K562 (cell line): Measurements from ENCODE around the gene RORC. TPM values are rescaled to one million over a fixed set of nuclear protein-coding genes. Genes with fewer than 3 reads are reported as not detected.

ENCODE experiments used
- ATAC-seq: fragments of 200-7000 bp; cut with Tn5 transposase; 3 replicates; pipeline ENCODE4 v1.9.1; 2020; ENCODE audit warnings: moderate library complexity
- BruUV-seq: library from RNA; stranded (reverse); fragments of 400-500 nt; replicated peaks from 2 replicates; lab custom pipeline; 2021; lab: Mats Ljungman, UMichigan
- CTCF ChIA-PET: fragments of 300-600 bp; formaldehyde crosslinking; extraction: SDS; loops from one replicate; lab custom pipeline; 2021; ENCODE audit warnings: low intra/inter-chr PET ratio; lab: Yijun Ruan, JAX
- POLR2A ChIA-PET: fragments of 300-600, 350-650 bp; sonication (Branson Sonifier 250); formaldehyde crosslinking; extraction: SDS; loops from one replicate; lab custom pipeline; 2021; ENCODE audit warnings: antibody characterized with exemption, inconsistent platforms; lab: Yijun Ruan, JAX
- DNase-seq, 4 experiments: peaks; one replicate each; pipeline versions ENCODE4 v3.0.0 to v3.0.0-alpha.2; 2011 to 2018; ENCODE audit warnings: low spot score in 3 of 4, mixed read lengths in 3 of 4; ENCODE audit errors: extremely low read depth in 1 of 4
- FAIRE-seq: peaks from 2 replicates; lab custom pipeline; 2011; peaks lifted over from hg19 to GRCh38; lab: Jason Lieb, UNC
- H2AFZ ChIP-seq: 2 replicates; pipeline ENCODE4 v1.6.0; 2011; ENCODE audit warnings: low read depth, low read length, control low read depth, inconsistent platforms
- H3K27ac ChIP-seq: fragments of 200-600 bp; 3 replicates; pipeline ENCODE4 v1.8.0; 2011; ENCODE audit warnings: low read depth, mild to moderate bottlenecking, control low read depth, inconsistent platforms, low read length, moderate library complexity, mixed read lengths; ENCODE audit errors: extremely low read depth
- H3K27me3 ChIP-seq, 2 experiments: fragments of 300-600 bp in 1 of 2; 2 replicates in 1 of 2; 3 replicates in 1 of 2; pipeline versions ENCODE4 v1.6.0 to v1.8.0; 2011; ENCODE audit warnings: inconsistent platforms in 2 of 2, low read length in 2 of 2, mild to moderate bottlenecking in 1 of 2, mixed read lengths in 1 of 2, moderate library complexity in 1 of 2; ENCODE audit not compliant: control insufficient read depth in 2 of 2, insufficient read depth in 2 of 2
- H3K36me3 ChIP-seq: fragments of 300-600 bp; 3 replicates; pipeline ENCODE4 v1.8.0; 2011; ENCODE audit warnings: mild to moderate bottlenecking, low read length, inconsistent platforms; ENCODE audit not compliant: control insufficient read depth, insufficient read depth
- H3K4me1 ChIP-seq, 2 experiments: fragments of 200-600 bp in 1 of 2; replicated peaks in 1 of 2; 2 replicates in 1 of 2; 3 replicates in 1 of 2; pipeline versions ENCODE4 v1.5.1 to v1.8.0; 2011; ENCODE audit warnings: inconsistent platforms in 2 of 2, low read length in 2 of 2, mild to moderate bottlenecking in 1 of 2, mixed read lengths in 1 of 2, moderate library complexity in 1 of 2; ENCODE audit not compliant: control insufficient read depth in 2 of 2, insufficient read depth in 2 of 2
- H3K4me2 ChIP-seq: 2 replicates; pipeline ENCODE4 v1.6.1; 2011; ENCODE audit warnings: low read length, control low read depth, inconsistent platforms, mixed read lengths; ENCODE audit not compliant: insufficient read depth
- H3K4me3 ChIP-seq: fragments of 200-600 bp; sonication (generic), shearing (Covaris generic); 2 replicates; pipeline ENCODE4 v1.5.1; 2016; ENCODE audit warnings: control low read depth, inconsistent platforms
- H3K79me2 ChIP-seq: fragments of 200-600 bp; 3 replicates; pipeline ENCODE4 v1.8.0; 2011; ENCODE audit warnings: low read length, inconsistent platforms; ENCODE audit not compliant: control insufficient read depth, insufficient read depth
- H3K9ac ChIP-seq, 2 experiments: 2 replicates each; pipeline versions ENCODE4 v1.6.0 to v1.6.1; 2011; ENCODE audit warnings: low read depth in 2 of 2, low read length in 2 of 2, control low read depth in 1 of 2, inconsistent platforms in 1 of 2, mild to moderate bottlenecking in 1 of 2, mixed read lengths in 1 of 2; ENCODE audit not compliant: insufficient read depth in 1 of 2
- H3K9me1 ChIP-seq: one replicate; pipeline ENCODE4 v1.6.0; 2011; ENCODE audit warnings: inconsistent platforms, mild to moderate bottlenecking, low read length, moderate library complexity; ENCODE audit not compliant: control insufficient read depth, insufficient read depth
- H3K9me3 ChIP-seq: replicated peaks from 2 replicates; pipeline ENCODE4 v1.5.1; 2011; ENCODE audit warnings: low read depth, low read length, inconsistent platforms; ENCODE audit not compliant: control insufficient read depth, insufficient read depth
- H4K20me1 ChIP-seq: replicated peaks from 2 replicates; pipeline ENCODE4 v1.6.1; 2011; ENCODE audit warnings: low read length, inconsistent platforms, mixed read lengths; ENCODE audit not compliant: control insufficient read depth, insufficient read depth
- ARID2 ChIP-seq: fragments of 450-650 bp; IDR thresholded peaks from 2 replicates; pipeline ENCODE4 v1.6.1; 2017; ENCODE audit warnings: antibody characterized with exemption, mild to moderate bottlenecking
- BRD4 ChIP-seq: fragments of 200-600 bp; sonication (generic); IDR thresholded peaks from 2 replicates; pipeline ENCODE4 v1.6.1; 2017; ENCODE audit warnings: inconsistent platforms
- COPS2 ChIP-seq: fragments of 450-650 bp; conservative IDR thresholded peaks from 2 replicates; pipeline ENCODE4 v1.6.1; 2016; ENCODE audit warnings: mild to moderate bottlenecking, moderate library complexity
- CREM ChIP-seq: IDR thresholded peaks from 2 replicates; pipeline ENCODE4 v1.6.1; 2014; ENCODE audit warnings: antibody characterized with exemption, low read depth
- GATA2 ChIP-seq: sonication (generic); formaldehyde crosslinking; IDR thresholded peaks from 2 replicates; pipeline ENCODE4 v1.4.0; 2020; ENCODE audit warnings: mild to moderate bottlenecking, missing genetic modification reagents
- GTF2F1 ChIP-seq: IDR thresholded peaks from 2 replicates; pipeline ENCODE4 v1.6.1; 2011; ENCODE audit warnings: low read depth, low read length, improper control_type of control experiment
- JUNB ChIP-seq: fragments of 450-650 bp; formaldehyde crosslinking; conservative IDR thresholded peaks from 2 replicates; pipeline ENCODE4 v1.4.0; 2020; ENCODE audit warnings: mild to moderate bottlenecking
- MAX ChIP-seq: sonication (generic); formaldehyde crosslinking; IDR thresholded peaks from 2 replicates; pipeline ENCODE4 v1.9.0; 2022; ENCODE audit warnings: mild to moderate bottlenecking, missing genetic modification reagents
- MCM7 ChIP-seq, 2 experiments: fragments of 450-650 bp; IDR thresholded peaks; 2 replicates each; pipeline ENCODE4 v1.6.1; 2016 to 2018
- PURB ChIP-seq: sonication (generic); formaldehyde crosslinking; IDR thresholded peaks from 2 replicates; pipeline ENCODE4 v1.9.0; 2021; ENCODE audit warnings: low read depth, mild to moderate bottlenecking, missing genetic modification reagents
- RAD21 ChIP-seq, 2 experiments: fragments of 250-450 bp in 1 of 2; fragments of 450-650 bp in 1 of 2; sonication (Bioruptor Pico) in 1 of 2; formaldehyde crosslinking in 1 of 2; IDR thresholded peaks in 1 of 2; conservative IDR thresholded peaks in 1 of 2; 2 replicates each; pipeline versions ENCODE4 v1.4.0 to v1.8.0; 2020 to 2022; ENCODE audit warnings: mild to moderate bottlenecking in 2 of 2, moderate library complexity in 1 of 2
- SRF ChIP-seq, 2 experiments: fragments of 250-450, 450-650 bp in 1 of 2; sonication (Bioruptor Pico) in 1 of 2; sonication (generic) in 1 of 2; formaldehyde crosslinking; IDR thresholded peaks; 2 replicates each; pipeline versions ENCODE4 v1.5.0 to v1.5.1; 2020 to 2022; ENCODE audit warnings: mild to moderate bottlenecking in 1 of 2, missing genetic modification reagents in 1 of 2
- WGBS: fragments of 100-300 bp; shearing (Covaris generic); methylation state at CpG from one replicate; pipeline ENCODE4 v1.1.6; 2016; ENCODE audit warnings: low coverage, mixed read lengths; ENCODE audit not compliant: insufficient coverage; ENCODE audit errors: missing lambda C conversion rate; 5-methylcytosine and 5-hydroxymethylcytosine counted together
- in situ Hi-C: fragments of 300-500 bp; cut with MboI; formaldehyde crosslinking; loops from 4 replicates; pipeline ENCODE4 v1.15.0; 2018; ENCODE audit warnings: inconsistent platforms, mixed read lengths
- intact Hi-C: fragments of 100-400 bp; cut with micrococcal nuclease; formaldehyde crosslinking; loops from 2 replicates; pipeline ENCODE4 v1.14.2; 2022
- polyA plus RNA-seq, 8 experiments: library from polyadenylated mRNA; depleted of rRNA in 4 of 8; stranded (reverse) in 5 of 8; unstranded in 3 of 8; fragments of >200 nt; fragmentation: Nextera tagmentation in 2 of 8; fragmentation: Illumina TruSeq in 1 of 8; extraction: Ambion mirVana in 2 of 8; extraction: Trizol in 1 of 8; gene quantifications; 2 replicates each; pipeline versions ENCODE4 v1.2.1 to v1.2.3, GENCODE V29; 2011 to 2014; ENCODE audit warnings: inconsistent platforms in 1 of 8, missing spikeins in 1 of 8
- total RNA-seq, 7 experiments: library from RNA; depleted of rRNA in 6 of 7; stranded (reverse); fragments of >200 nt in 6 of 7; fragmentation: Illumina TruSeq in 2 of 7; extraction: Trizol in 2 of 7; gene quantifications; 2 replicates each; pipeline versions ENCODE4 v1.2.1 to v1.2.3, GENCODE V29; 2011 to 2021; ENCODE audit warnings: low replicate concordance in 1 of 7
- TF ChIP-seq, protein P1 (sequence below): sonication (generic); formaldehyde crosslinking; IDR thresholded peaks from 2 replicates; pipeline ENCODE4 v1.8.0; 2023; ENCODE audit warnings: mild to moderate bottlenecking, missing genetic modification reagents

The RORC gene
- total and polyA plus RNA-seq, 9 of the 15 experiments (the other 6 are each of a cell fraction or from before 2014, with no cell fraction given): not detected

DNA sequence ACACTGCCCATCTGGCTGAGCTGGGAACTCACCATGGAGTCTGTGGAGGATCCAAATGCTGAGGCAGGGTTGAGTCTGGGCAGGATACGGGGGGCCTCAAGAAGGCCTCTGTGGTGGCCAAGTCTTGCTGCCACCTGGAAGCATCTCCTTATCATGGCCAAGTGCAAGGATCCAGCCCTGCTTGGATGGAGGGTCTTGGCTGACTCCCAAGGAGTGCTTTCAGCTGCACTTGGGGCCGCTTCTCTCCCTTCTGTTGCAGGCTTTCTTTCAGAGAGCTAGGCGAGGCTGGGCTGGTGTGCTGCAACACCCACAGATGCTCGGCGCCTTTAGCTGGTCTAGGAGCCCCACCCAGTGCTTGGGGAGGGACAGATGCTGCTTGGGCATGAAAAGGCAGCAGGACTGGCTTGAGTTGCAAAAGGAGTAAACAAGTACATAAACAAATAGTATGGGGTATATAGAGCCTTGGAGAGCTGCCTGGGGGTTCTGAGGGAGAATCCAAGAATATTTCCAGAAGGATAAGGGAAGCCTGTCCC lies 21.9 kb upstream of the RORC start, which contains the start of gene THEM5 (continued):
- TF ChIP-seq RAD21 (CRISPR knock-in tag; conservative IDR thresholded peaks at IDR 0.05 in 1 of 2, IDR thresholded peaks at IDR 0.05 in 1 of 2) (peak in 1 of 2 experiments; percentile 44; a peak in 2 of 4 replicates), PURB (CRISPR knock-in tag) (no peak), MCM7 (IDR thresholded peaks at IDR 0.05) (no peak)

DNA sequence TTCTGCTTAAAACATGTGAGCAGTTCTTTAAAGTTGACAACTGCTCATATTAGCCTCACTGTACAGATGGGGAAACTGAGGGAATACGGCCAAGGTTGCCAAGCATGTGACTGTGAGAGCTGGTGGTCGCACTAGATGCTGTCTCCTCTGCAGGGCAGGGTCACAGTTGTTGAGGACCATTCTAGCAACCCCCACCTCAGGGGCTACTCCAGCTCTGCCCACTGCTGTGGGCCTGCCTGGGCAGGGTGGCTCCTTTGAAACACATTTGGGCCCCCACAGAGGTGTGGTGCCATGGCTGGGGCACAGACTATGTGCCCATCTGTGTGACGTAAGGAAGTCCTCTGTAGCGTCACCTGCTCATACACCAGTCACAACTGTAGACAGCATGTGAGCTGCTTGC lies 21.1 kb upstream of the RORC start:
- H3K27ac ChIP-seq: no peak overlapping the region
- in situ Hi-C loops (no loop called here), intact Hi-C loops (no loop called here)
- FAIRE-seq (no peak), DNase-seq (no peak), ATAC-seq (no peak)
- no peaks in the 10 kb centered on the region for H3K9me1 ChIP-seq
- CTCF ChIA-PET: no interaction called here
- H2AFZ ChIP-seq: no peak overlapping the region
- peaks cover 5 to 7% of the 10 kb centered on the region in 2 experiments; a peak in 2 of 5 replicates for H3K4me1 ChIP-seq
- H3K79me2 ChIP-seq: no peaks in the 10 kb centered on the region
- POLR2A ChIA-PET: interaction anchor here (0.6 kb wide), 1 partner anchor 191 kb away, joined by 3 read pairs; no protein-coding TSS in a partner anchor
- 0 out of 2 replicates have a peak, but pooled peaks cover 3% of the 10 kb centered on the region for H4K20me1 ChIP-seq
- no peaks in the 10 kb centered on the region for H3K9me3 ChIP-seq
- H3K4me3 ChIP-seq: no peak overlapping the region
- 0% methylated on average over 4 of the region's 4 CpGs for WGBS
- no peak overlapping the region for H3K4me2 ChIP-seq
- peaks cover 33 to 57% of the 10 kb centered on the region in 2 experiments for H3K27me3 ChIP-seq
- H3K36me3 ChIP-seq: no peaks in the 10 kb centered on the region
- no peak overlapping the region; a peak in 1 of 4 replicates for H3K9ac ChIP-seq
- TF ChIP-seq GTF2F1 (no peak), GATA2 (CRISPR knock-in tag) (no peak), BRD4 (no peak), JUNB (CRISPR knock-in tag) (no peak), SRF (CRISPR knock-in tag; IDR thresholded peaks at IDR 0.05) (no peak), ARID2 (no peak), COPS2 (no peak), MAX (CRISPR knock-in tag) (no peak), CREM (no peak)
- TF ChIP-seq, protein P1, sequence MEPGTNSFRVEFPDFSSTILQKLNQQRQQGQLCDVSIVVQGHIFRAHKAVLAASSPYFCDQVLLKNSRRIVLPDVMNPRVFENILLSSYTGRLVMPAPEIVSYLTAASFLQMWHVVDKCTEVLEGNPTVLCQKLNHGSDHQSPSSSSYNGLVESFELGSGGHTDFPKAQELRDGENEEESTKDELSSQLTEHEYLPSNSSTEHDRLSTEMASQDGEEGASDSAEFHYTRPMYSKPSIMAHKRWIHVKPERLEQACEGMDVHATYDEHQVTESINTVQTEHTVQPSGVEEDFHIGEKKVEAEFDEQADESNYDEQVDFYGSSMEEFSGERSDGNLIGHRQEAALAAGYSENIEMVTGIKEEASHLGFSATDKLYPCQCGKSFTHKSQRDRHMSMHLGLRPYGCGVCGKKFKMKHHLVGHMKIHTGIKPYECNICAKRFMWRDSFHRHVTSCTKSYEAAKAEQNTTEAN (CRISPR knock-in tag): no peak
- no TSS peak for BruUV-seq
